Trophoblast cell (in vitro differentiated cells and primary cell): Measurements from ENCODE around the gene CHTF8.
"Not testable (repeated sequence)": the region's sequence is repeated elsewhere in the genome, so short reads cannot be mapped to it uniquely, and the experiment has no call there.

ENCODE experiments used
- DNase-seq, 2 donors: peaks; one replicate each; pipeline ENCODE4 v3.0.0-alpha.2; 2016
- H2AFZ ChIP-seq: 2 replicates; pipeline ENCODE4 v1.6.1; 2013; ENCODE audit warnings: low read length, moderate library complexity, mild to moderate bottlenecking; ENCODE audit not compliant: insufficient read depth, poor library complexity
- H2AK5ac ChIP-seq: 2 replicates; pipeline ENCODE4 v1.6.1; 2013; ENCODE audit warnings: mild to moderate bottlenecking, low read length
- H2BK120ac ChIP-seq: 2 replicates; pipeline ENCODE4 v1.6.1; 2013; ENCODE audit warnings: low read length, mild to moderate bottlenecking, moderate library complexity; ENCODE audit not compliant: insufficient read depth, poor library complexity
- H2BK12ac ChIP-seq: 2 replicates; pipeline ENCODE4 v1.6.1; 2013; ENCODE audit warnings: mild to moderate bottlenecking, low read length, moderate library complexity
- H2BK5ac ChIP-seq: 2 replicates; pipeline ENCODE4 v1.6.1; 2013; ENCODE audit warnings: low read length, low read depth, moderate library complexity, mild to moderate bottlenecking; ENCODE audit not compliant: poor library complexity
- H3K14ac ChIP-seq: 2 replicates; pipeline ENCODE4 v1.6.1; 2013; ENCODE audit warnings: mild to moderate bottlenecking, low read length
- H3K18ac ChIP-seq: 2 replicates; pipeline ENCODE4 v1.6.1; 2013; ENCODE audit warnings: mild to moderate bottlenecking, low read length
- H3K23ac ChIP-seq: 2 replicates; pipeline ENCODE4 v1.6.1; 2013; ENCODE audit warnings: low read length
- H3K27ac ChIP-seq: 2 replicates; pipeline ENCODE4 v1.5.1; 2013; ENCODE audit warnings: low read depth, mild to moderate bottlenecking, inconsistent platforms, low read length, moderate library complexity
- H3K27me3 ChIP-seq: 2 replicates; pipeline ENCODE4 v1.6.1; 2013; ENCODE audit warnings: inconsistent platforms, mild to moderate bottlenecking, low read length, moderate library complexity; ENCODE audit not compliant: insufficient read depth
- H3K36me3 ChIP-seq, 2 experiments: 1 replicate in 1 of 2; 2 replicates in 1 of 2; pipeline ENCODE4 v1.6.1; 2013; ENCODE audit warnings: low read length in 2 of 2, mild to moderate bottlenecking in 2 of 2, moderate library complexity in 1 of 2; ENCODE audit not compliant: insufficient read depth in 2 of 2, control insufficient read depth in 1 of 2
- H3K4ac ChIP-seq: 2 replicates; pipeline ENCODE4 v1.6.1; 2013; ENCODE audit warnings: low read depth, mild to moderate bottlenecking, low read length, moderate library complexity
- H3K4me1 ChIP-seq, 2 experiments: 1 replicate in 1 of 2; 2 replicates in 1 of 2; pipeline ENCODE4 v1.6.1; 2013; ENCODE audit warnings: low read length in 2 of 2, mild to moderate bottlenecking in 2 of 2, moderate library complexity in 1 of 2; ENCODE audit not compliant: insufficient read depth in 2 of 2, control insufficient read depth in 1 of 2
- H3K4me2 ChIP-seq: 2 replicates; pipeline ENCODE4 v1.6.1; 2013; ENCODE audit warnings: inconsistent platforms, mild to moderate bottlenecking, low read length, moderate library complexity
- H3K4me3 ChIP-seq: 2 replicates; pipeline ENCODE4 v1.5.1; 2013; ENCODE audit warnings: mild to moderate bottlenecking, low read depth, low read length, inconsistent platforms
- H3K79me1 ChIP-seq: one replicate; pipeline ENCODE4 v1.6.1; 2013; ENCODE audit warnings: low read length
- H3K79me2 ChIP-seq: 2 replicates; pipeline ENCODE4 v1.6.1; 2013; ENCODE audit warnings: low read length, mild to moderate bottlenecking; ENCODE audit not compliant: control insufficient read depth, insufficient read depth, poor library complexity
- H3K9ac ChIP-seq: 2 replicates; pipeline ENCODE4 v1.6.1; 2013; ENCODE audit warnings: mild to moderate bottlenecking, low read length
- H3K9me3 ChIP-seq: 2 replicates; pipeline ENCODE4 v1.6.1; 2013; ENCODE audit warnings: low read depth, mild to moderate bottlenecking, control low read depth, inconsistent platforms, low read length; ENCODE audit not compliant: insufficient read depth
- H4K12ac ChIP-seq: 2 replicates; pipeline ENCODE4 v1.6.1; 2013; ENCODE audit warnings: low read depth, mild to moderate bottlenecking, low read length, moderate library complexity
- H4K8ac ChIP-seq: 2 replicates; pipeline ENCODE4 v1.6.1; 2013; ENCODE audit warnings: low read depth, mild to moderate bottlenecking, low read length, moderate library complexity
- H4K91ac ChIP-seq: one replicate; pipeline ENCODE4 v1.6.1; 2013; ENCODE audit warnings: low read depth, mild to moderate bottlenecking, low read length, moderate library complexity
- WGBS: extraction: QIAGEN DNeasy Blood & Tissue Kit; methylation state at CpG from one replicate; pipeline ENCODE4 v1.1.7; 2013; ENCODE audit warnings: missing lambda C conversion rate; ENCODE audit not compliant: insufficient read length, insufficient coverage; ENCODE audit errors: extremely low coverage; 5-methylcytosine and 5-hydroxymethylcytosine counted together

CHTF8 gene

DNA sequence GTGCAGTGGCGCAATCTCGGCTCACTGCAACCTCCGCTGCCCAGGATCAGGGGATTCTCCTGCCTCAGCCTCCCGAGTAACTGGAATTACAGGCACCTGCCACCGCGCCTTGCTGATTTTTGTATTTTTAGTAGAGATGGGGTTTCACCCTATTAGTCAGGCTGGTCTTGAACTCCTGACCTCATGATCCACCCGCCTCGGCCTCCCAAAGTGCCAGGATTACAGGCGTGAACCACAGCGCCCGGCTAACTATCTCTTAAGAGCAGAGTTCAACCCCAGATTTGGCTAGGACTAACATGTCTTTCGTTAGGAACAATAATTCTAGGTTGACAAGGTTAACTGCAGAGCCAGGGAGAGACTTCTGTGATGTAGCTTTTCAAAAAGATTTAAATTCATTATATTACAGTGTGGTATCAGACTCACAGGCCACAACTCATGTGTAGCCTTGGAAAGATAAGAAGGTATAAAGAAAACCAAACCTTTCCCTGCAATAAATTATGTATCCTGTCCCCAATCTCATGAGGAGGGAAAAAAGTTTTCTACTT, 4.3 kb downstream of the CHTF8 start:
- no peak for DNase-seq
- Histone ChIP-seq H2BK12ac (no peak overlapping the region), H2BK120ac (no peak overlapping the region), H3K4ac (no peak overlapping the region), H3K23ac (no peak overlapping the region), H2AFZ (no peak overlapping the region), H3K79me1 (peaks cover 14% of the 10 kb centered on the region), H2BK5ac (no peak overlapping the region), H3K27me3 (no peaks in the 10 kb centered on the region), H3K4me1 (no peaks in the 10 kb centered on the region), H2AK5ac (no peak overlapping the region), H4K8ac (no peak overlapping the region), H3K18ac (no peak overlapping the region), H4K12ac (no peak overlapping the region), H3K9ac (no peak overlapping the region), H3K4me2 (no peak overlapping the region), H3K9me3 (no peaks in the 10 kb centered on the region), H3K4me3 (no peak overlapping the region), H3K14ac (no peak overlapping the region), H3K79me2 (peaks cover 18% of the 10 kb centered on the region), H4K91ac (no peak overlapping the region), H3K27ac (no peak overlapping the region), H3K36me3 (peaks cover 4 to 7% of the 10 kb centered on the region in 2 experiments)
- no CpG with 5 or more reads among the region's 12 CpGs for WGBS

DNA sequence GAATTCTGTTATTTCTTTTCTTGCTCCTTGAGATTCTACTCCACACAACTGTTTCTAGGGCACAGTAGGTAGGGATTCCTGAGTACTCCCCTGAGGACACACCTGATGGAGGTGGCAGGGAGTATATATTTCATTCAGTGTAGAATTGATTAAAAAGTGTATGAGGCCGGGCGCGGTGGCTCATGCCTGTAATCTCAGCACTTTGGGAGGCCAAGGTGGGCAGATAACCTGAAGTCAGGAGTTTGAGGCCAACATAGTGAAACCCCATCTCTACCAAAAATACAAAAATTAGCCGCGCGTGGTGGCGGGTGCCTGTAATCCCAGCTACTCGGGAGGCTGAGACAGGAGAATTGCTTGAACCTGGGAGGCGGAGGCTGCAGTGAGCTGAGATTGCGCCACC, 5.6 kb downstream of the CHTF8 start:
- not testable (repeated sequence) for H3K9me3 ChIP-seq, H2BK120ac ChIP-seq, H2BK5ac ChIP-seq, H2AK5ac ChIP-seq, H2BK12ac ChIP-seq, H3K36me3 ChIP-seq, H3K79me1 ChIP-seq, H4K91ac ChIP-seq, H4K12ac ChIP-seq, H2AFZ ChIP-seq, H3K4me1 ChIP-seq, H3K4ac ChIP-seq, H3K27me3 ChIP-seq, H3K79me2 ChIP-seq, H3K14ac ChIP-seq, H3K4me2 ChIP-seq, H3K4me3 ChIP-seq, H4K8ac ChIP-seq, DNase-seq, H3K27ac ChIP-seq, H3K18ac ChIP-seq, H3K23ac ChIP-seq, H3K9ac ChIP-seq
- no CpG with 5 or more reads among the region's 10 CpGs for WGBS

DNA sequence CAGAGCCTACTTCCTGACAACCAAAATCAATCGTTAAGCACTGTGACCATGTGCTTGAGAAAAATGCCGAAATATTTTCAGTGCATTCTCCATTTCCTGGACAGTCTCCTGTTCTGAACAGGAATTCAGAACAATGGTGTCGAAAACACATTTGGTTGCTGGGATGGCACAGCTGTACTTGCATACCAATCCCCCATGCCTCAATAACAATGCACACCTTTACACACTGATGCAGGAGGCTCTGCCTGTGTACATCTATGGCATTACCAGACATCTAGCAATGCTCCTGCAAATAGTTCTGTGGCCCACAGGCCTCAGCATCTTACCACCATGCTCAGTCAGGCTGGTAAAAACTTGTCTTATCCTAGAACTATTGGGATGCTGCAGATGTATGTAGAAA, 6.2 kb downstream of the CHTF8 start:
- H3K27me3 ChIP-seq = no peaks in the 10 kb centered on the region
- no peaks in the 10 kb centered on the region for H3K4me1 ChIP-seq
- no peak overlapping the region for H2BK120ac ChIP-seq

DNA sequence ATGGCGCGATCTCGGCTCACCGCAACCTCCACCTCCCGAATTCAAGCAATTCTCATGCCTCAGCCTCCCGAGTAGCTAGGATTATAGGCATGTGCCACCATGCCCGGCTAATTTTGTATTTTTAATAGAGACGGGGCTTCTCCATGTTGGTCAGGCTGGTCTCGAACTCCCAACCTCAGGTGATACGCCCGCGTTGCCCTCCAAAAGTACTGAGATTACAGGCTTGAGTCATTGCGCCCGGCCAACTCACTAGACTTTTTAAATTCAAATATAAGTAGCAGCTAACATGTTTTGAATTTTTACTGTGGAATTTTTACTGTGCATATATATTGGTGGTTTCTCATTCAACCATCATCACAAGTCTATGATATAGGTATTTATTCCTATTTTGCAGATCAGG, 7.4 kb downstream of the CHTF8 start:
- H3K4ac ChIP-seq, H3K27me3 ChIP-seq, H3K23ac ChIP-seq, H3K27ac ChIP-seq, H2BK12ac ChIP-seq, H3K4me1 ChIP-seq, DNase-seq, H3K14ac ChIP-seq, H2AFZ ChIP-seq, H2AK5ac ChIP-seq, H4K8ac ChIP-seq, H3K79me1 ChIP-seq, H3K79me2 ChIP-seq, H2BK5ac ChIP-seq, H3K4me2 ChIP-seq, H2BK120ac ChIP-seq, H4K91ac ChIP-seq, H3K9me3 ChIP-seq, H3K18ac ChIP-seq, H3K9ac ChIP-seq, H3K4me3 ChIP-seq, H4K12ac ChIP-seq: not testable (repeated sequence)
- H3K36me3 ChIP-seq = peaks cover 16 to 18% of the 10 kb centered on the region in 2 experiments
- no CpG with 5 or more reads among the region's 14 CpGs for WGBS

More for the DNA sequence above, 6.2 kb downstream of the CHTF8 start:
- no peak overlapping the region for H3K4me3 ChIP-seq
- H4K8ac ChIP-seq = no peak overlapping the region
- no peak overlapping the region for H2AFZ ChIP-seq
- no peak overlapping the region for H3K18ac ChIP-seq
- H3K27ac ChIP-seq = no peak overlapping the region
- H3K14ac ChIP-seq = no peak overlapping the region
- H3K4ac ChIP-seq = no peak overlapping the region
- WGBS = no CpG with 5 or more reads among the region's 3 CpGs
- no peaks in the 10 kb centered on the region for H3K9me3 ChIP-seq
- no peak for DNase-seq
- H3K23ac ChIP-seq = no peak overlapping the region
- H4K12ac ChIP-seq = no peak overlapping the region
- no peak overlapping the region for H2BK12ac ChIP-seq
- H3K9ac ChIP-seq = no peak overlapping the region
- peaks cover 4% of the 10 kb centered on the region for H3K79me2 ChIP-seq
- H3K36me3 ChIP-seq = peaks cover 4 to 7% of the 10 kb centered on the region in 2 experiments
- H2BK5ac ChIP-seq = no peak overlapping the region
- H2AK5ac ChIP-seq = no peak overlapping the region
- H4K91ac ChIP-seq = no peak overlapping the region
- H3K79me1 ChIP-seq = no peaks in the 10 kb centered on the region
- no peak overlapping the region for H3K4me2 ChIP-seq
